MM.1S (cell line): ENCODE measurements around the gene CHI3L1.

Experiments
- DNase-seq: peaks from one replicate; pipeline ENCODE4 v3.0.0-alpha.2; 2015
- H2AFZ ChIP-seq: fragments of 300-600 bp; sonication (generic); 2 replicates; pipeline ENCODE4 v1.6.0; 2016; ENCODE audit warnings: antibody characterized with exemption, low read length
- H3F3A ChIP-seq: fragments of 300-600 bp; sonication (generic); 2 replicates; pipeline ENCODE4 v1.6.1; 2016; ENCODE audit warnings: mild to moderate bottlenecking, antibody characterized with exemption, low read length, moderate library complexity, mixed read lengths; ENCODE audit not compliant: insufficient read depth
- H3K27ac ChIP-seq: fragments of 300-600 bp; sonication (generic); 2 replicates; pipeline ENCODE4 v1.5.1; 2016; ENCODE audit warnings: mild to moderate bottlenecking, low read length
- H3K27me3 ChIP-seq: fragments of 300-600 bp; sonication (generic); replicated peaks from 2 replicates; pipeline ENCODE4 v1.6.0; 2016; ENCODE audit warnings: low read length; ENCODE audit not compliant: insufficient read depth
- H3K36me3 ChIP-seq: fragments of 300-600 bp; sonication (generic); replicated peaks from 2 replicates; pipeline ENCODE4 v1.6.1; 2016; ENCODE audit warnings: mild to moderate bottlenecking, low read length, mixed read lengths; ENCODE audit not compliant: insufficient read depth
- H3K4me1 ChIP-seq: fragments of 300-600 bp; sonication (generic); 2 replicates; pipeline ENCODE4 v1.6.1; 2016; ENCODE audit warnings: low read length, mixed read lengths
- H3K4me2 ChIP-seq: fragments of 300-600 bp; sonication (generic); 2 replicates; pipeline ENCODE4 v1.6.0; 2016; ENCODE audit warnings: low read depth, low read length
- H3K4me3 ChIP-seq: fragments of 300-600 bp; sonication (generic); 2 replicates; pipeline ENCODE4 v1.5.1; 2016; ENCODE audit warnings: low read length, mixed read lengths
- H3K79me2 ChIP-seq: fragments of 300-600 bp; sonication (generic); 2 replicates; pipeline ENCODE4 v1.6.1; 2016; ENCODE audit warnings: mixed run types, low read length, mixed read lengths
- H3K9ac ChIP-seq: fragments of 300-600 bp; sonication (generic); 2 replicates; pipeline ENCODE4 v1.6.1; 2016; ENCODE audit warnings: low read length, mixed read lengths
- H3K9me2 ChIP-seq: fragments of 300-600 bp; sonication (generic); replicated peaks from 2 replicates; pipeline ENCODE4 v1.6.1; 2016; ENCODE audit warnings: mild to moderate bottlenecking, low read length, mixed read lengths; ENCODE audit not compliant: insufficient read depth
- H3K9me3 ChIP-seq: fragments of 300-600 bp; sonication (generic); replicated peaks from 2 replicates; pipeline ENCODE4 v1.6.1; 2016; ENCODE audit warnings: mild to moderate bottlenecking, low read length, mixed read lengths; ENCODE audit not compliant: insufficient read depth
- H4K20me1 ChIP-seq: fragments of 300-600 bp; sonication (generic); 2 replicates; pipeline ENCODE4 v1.6.1; 2016; ENCODE audit warnings: mild to moderate bottlenecking, low read length, moderate library complexity, mixed read lengths; ENCODE audit not compliant: insufficient read depth
- CTCF ChIP-seq: fragments of 300-600 bp; sonication (generic); IDR thresholded peaks from 2 replicates; pipeline ENCODE4 v1.5.1; 2016; ENCODE audit warnings: antibody characterized with exemption, low read length, mixed read lengths
- EZH2 ChIP-seq: fragments of 300-600 bp; sonication (generic); optimal IDR thresholded peaks from 2 replicates; pipeline ENCODE3; 2017; ENCODE audit warnings: low read depth, mild to moderate bottlenecking, antibody characterized with exemption, low read length, mixed read lengths
- EZH2phosphoT487 ChIP-seq: fragments of 300-600 bp; sonication (generic); IDR thresholded peaks from 2 replicates; pipeline ENCODE4 v1.6.1; 2018; ENCODE audit warnings: antibody characterized with exemption, low read length

Gene CHI3L1

DNA sequence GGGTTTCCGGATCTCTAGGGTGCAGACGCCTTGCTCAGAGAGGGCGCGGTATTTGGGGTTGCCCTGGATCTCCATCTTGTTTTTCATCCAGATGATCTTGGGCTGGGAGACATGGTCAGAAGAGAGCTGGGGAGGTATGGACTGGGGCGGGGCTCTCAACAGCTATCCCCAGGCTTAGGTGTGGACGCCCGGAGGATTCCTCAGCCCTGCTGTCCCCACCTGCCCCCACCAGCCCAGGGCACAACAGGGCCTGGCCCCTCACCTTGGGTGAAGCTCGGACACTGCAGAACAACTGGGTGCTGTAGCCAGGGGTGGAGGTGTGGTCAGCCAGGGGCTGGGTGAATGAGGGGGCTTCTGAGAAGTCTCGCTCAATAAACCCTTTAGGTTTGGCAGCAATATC, 17.5 kb downstream of the CHI3L1 start:
- TF ChIP-seq EZH2phosphoT487 (no peak), EZH2 (no peak), CTCF (no peak)
- Histone ChIP-seq H3K79me2 (no peaks in the 10 kb centered on the region), H3K36me3 (no peaks in the 10 kb centered on the region), H3K4me3 (no peak overlapping the region), H3K27ac (no peak overlapping the region), H2AFZ (no peak overlapping the region), H3F3A (no peaks in the 10 kb centered on the region), H4K20me1 (no peaks in the 10 kb centered on the region), H3K9me2 (no peaks in the 10 kb centered on the region), H3K27me3 (no peaks in the 10 kb centered on the region), H3K9ac (no peak overlapping the region), H3K4me1 (peaks cover 7% of the 10 kb centered on the region; the same call in 1 of the 2 replicates), H3K9me3 (no peaks in the 10 kb centered on the region), H3K4me2 (no peak overlapping the region)
- no peak for DNase-seq

GRCh38 chr1:203168256-203168786, 18.2 kb downstream of the CHI3L1 start:
- H3K27ac ChIP-seq = no peak overlapping the region
- no peak overlapping the region for H2AFZ ChIP-seq

DNA sequence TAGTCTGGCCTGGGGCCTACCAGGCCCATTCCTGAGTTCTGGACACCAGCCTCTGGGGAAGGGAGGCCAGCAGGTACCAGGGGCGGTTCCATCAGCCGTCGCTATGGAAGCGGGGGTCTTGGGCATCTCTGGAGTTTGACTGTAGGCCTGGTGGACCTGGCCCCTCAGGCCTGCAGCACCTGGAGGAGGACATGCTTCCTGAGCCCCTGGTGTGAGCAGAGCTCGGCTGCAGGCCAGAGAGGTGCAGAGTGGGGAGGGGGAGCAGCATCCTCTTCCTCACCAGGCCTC, 18.6 kb downstream of the CHI3L1 start:
- H3K27me3 ChIP-seq = no peaks in the 10 kb centered on the region
- H3K4me2 ChIP-seq = no peak overlapping the region
- TF ChIP-seq EZH2 = no peak
- no peak for TF ChIP-seq CTCF
- no peak for TF ChIP-seq EZH2phosphoT487
- peaks cover 7% of the 10 kb centered on the region; the same call in 1 of the 2 replicates for H3K4me1 ChIP-seq
- H3K9ac ChIP-seq = no peak overlapping the region
- H3K4me3 ChIP-seq = no peak overlapping the region
- DNase-seq = no peak
- no peak overlapping the region for H2AFZ ChIP-seq
- H3K9me2 ChIP-seq = no peaks in the 10 kb centered on the region
- H3K36me3 ChIP-seq = no peaks in the 10 kb centered on the region
- no peaks in the 10 kb centered on the region for H3K9me3 ChIP-seq
- no peaks in the 10 kb centered on the region for H3F3A ChIP-seq
- no peaks in the 10 kb centered on the region for H3K79me2 ChIP-seq
- H4K20me1 ChIP-seq = no peaks in the 10 kb centered on the region
- no peak overlapping the region for H3K27ac ChIP-seq

More at GRCh38 chr1:203168256-203168786, 18.2 kb downstream of the CHI3L1 start:
- Histone ChIP-seq H3K9me3 (no peaks in the 10 kb centered on the region), H3K36me3 (no peaks in the 10 kb centered on the region), H3K4me3 (no peak overlapping the region), H3F3A (no peaks in the 10 kb centered on the region), H3K4me2 (no peak overlapping the region), H3K79me2 (no peaks in the 10 kb centered on the region), H3K9me2 (no peaks in the 10 kb centered on the region), H3K27me3 (no peaks in the 10 kb centered on the region), H3K4me1 (peaks cover 7% of the 10 kb centered on the region; the same call in 1 of the 2 replicates), H3K9ac (no peak overlapping the region), H4K20me1 (no peaks in the 10 kb centered on the region)
- TF ChIP-seq CTCF (no peak), EZH2phosphoT487 (no peak), EZH2 (no peak)
- no peak for DNase-seq
